Measurements from ENCODE around the gene FBXL15.

FBXL15 gene

GRCh38 chr10:102407425-102408130 lies 13.1 kb upstream of the FBXL15 start:
- H3K36me3 ChIP-seq (ENCODE audit: control insufficient read depth, insufficient read depth, low read length), result no peaks in the 10 kb centered on the region
- peaks cover 32% of the 10 kb centered on the region for H3K27me3 ChIP-seq (ENCODE audit: insufficient read depth, low read length, poor library complexity)

GRCh38 chr10:102408131-102408727 lies 12.4 kb upstream of the FBXL15 start:
- Histone ChIP-seq H3K27me3 (ENCODE audit: insufficient read depth, low read length, poor library complexity) (peaks cover 32% of the 10 kb centered on the region), H2BK15ac (replicated peaks; ENCODE audit: low read depth) (no peak overlapping the region), H2BK120ac (ENCODE audit: low read depth, low read length) (no peak overlapping the region), H3K79me1 (ENCODE audit: low read length) (no peaks in the 10 kb centered on the region), H2BK5ac (ENCODE audit: low read length) (no peak overlapping the region), H3K27ac (ENCODE audit: low read depth, low read length) (no peak overlapping the region), H3K23ac (ENCODE audit: low read length) (no peak overlapping the region), H3K79me2 (ENCODE audit: control insufficient read depth, insufficient read depth, low read length) (no peaks in the 10 kb centered on the region), H3K36me3 (ENCODE audit: control insufficient read depth, insufficient read depth, low read length) (no peaks in the 10 kb centered on the region), H4K8ac (ENCODE audit: low read depth, low read length) (no peak overlapping the region), H3K9ac (ENCODE audit: low read length) (no peak overlapping the region), H2AK5ac (ENCODE audit: low read length) (no peak overlapping the region), H3K4me2 (ENCODE audit: low read length) (no peak overlapping the region), H3K4me3 (ENCODE audit: low read length) (no peak overlapping the region), H3K4me1 (ENCODE audit: control insufficient read depth, low read depth, low read length) (no peaks in the 10 kb centered on the region), H4K5ac (ENCODE audit: low read length) (no peak overlapping the region), H3K56ac (ENCODE audit: low read length) (no peak overlapping the region), H3K4ac (ENCODE audit: low read depth, low read length) (no peak overlapping the region), H3K18ac (ENCODE audit: low read length) (no peak overlapping the region)
- WGBS (ENCODE audit: extremely low coverage, insufficient coverage, low lambda C conversion rate), result no CpG with 5 or more reads among the region's 14 CpGs
- no peak for DNase-seq

More at GRCh38 chr10:102407425-102408130, 13.1 kb upstream of the FBXL15 start:
- no peak overlapping the region for H3K4ac ChIP-seq (ENCODE audit: low read depth, low read length)
- H2BK5ac ChIP-seq (ENCODE audit: low read length), result no peak overlapping the region
- no peaks in the 10 kb centered on the region for H3K79me1 ChIP-seq (ENCODE audit: low read length)
- no peak overlapping the region for H2AK5ac ChIP-seq (ENCODE audit: low read length)
- no peak overlapping the region for H3K18ac ChIP-seq (ENCODE audit: low read length)
- H2BK15ac ChIP-seq (replicated peaks; ENCODE audit: low read depth), result no peak overlapping the region
- H3K4me1 ChIP-seq (ENCODE audit: control insufficient read depth, low read depth, low read length), result no peaks in the 10 kb centered on the region
- no peak overlapping the region for H4K8ac ChIP-seq (ENCODE audit: low read depth, low read length)
- H3K4me2 ChIP-seq (ENCODE audit: low read length), result no peak overlapping the region
- H3K23ac ChIP-seq (ENCODE audit: low read length), result no peak overlapping the region
- DNase-seq, result no peak
- no peak overlapping the region for H3K56ac ChIP-seq (ENCODE audit: low read length)
- no peak overlapping the region for H4K5ac ChIP-seq (ENCODE audit: low read length)
- H3K9ac ChIP-seq (ENCODE audit: low read length), result no peak overlapping the region
- no CpG with 5 or more reads among the region's 13 CpGs for WGBS (ENCODE audit: extremely low coverage, insufficient coverage, low lambda C conversion rate)
- no peak overlapping the region for H3K4me3 ChIP-seq (ENCODE audit: low read length)
- no peak overlapping the region for H3K27ac ChIP-seq (ENCODE audit: low read depth, low read length)
- no peak overlapping the region for H2BK120ac ChIP-seq (ENCODE audit: low read depth, low read length)
- no peaks in the 10 kb centered on the region for H3K79me2 ChIP-seq (ENCODE audit: control insufficient read depth, insufficient read depth, low read length)

GRCh38 chr10:102408728-102409603 lies 11.7 kb upstream of the FBXL15 start:
- Histone ChIP-seq H3K27ac (ENCODE audit: low read depth, low read length) (no peak overlapping the region), H3K27me3 (ENCODE audit: insufficient read depth, low read length, poor library complexity) (peaks cover 32% of the 10 kb centered on the region), H4K5ac (ENCODE audit: low read length) (no peak overlapping the region), H3K4ac (ENCODE audit: low read depth, low read length) (no peak overlapping the region), H2BK5ac (ENCODE audit: low read length) (no peak overlapping the region), H3K36me3 (ENCODE audit: control insufficient read depth, insufficient read depth, low read length) (no peaks in the 10 kb centered on the region), H3K79me2 (ENCODE audit: control insufficient read depth, insufficient read depth, low read length) (no peaks in the 10 kb centered on the region), H3K4me2 (ENCODE audit: low read length) (peak overlapping the region; percentile 64), H3K4me3 (ENCODE audit: low read length) (peak overlapping the region; percentile 8), H3K4me1 (ENCODE audit: control insufficient read depth, low read depth, low read length) (no peaks in the 10 kb centered on the region), H2BK15ac (replicated peaks; ENCODE audit: low read depth) (no peak overlapping the region), H4K8ac (ENCODE audit: low read depth, low read length) (no peak overlapping the region), H2BK120ac (ENCODE audit: low read depth, low read length) (no peak overlapping the region), H2AK5ac (ENCODE audit: low read length) (no peak overlapping the region), H3K56ac (ENCODE audit: low read length) (peak overlapping the region; percentile 78), H3K79me1 (ENCODE audit: low read length) (no peaks in the 10 kb centered on the region), H3K9ac (ENCODE audit: low read length) (peak overlapping the region; percentile 41), H3K23ac (ENCODE audit: low read length) (no peak overlapping the region), H3K18ac (ENCODE audit: low read length) (no peak overlapping the region)
- WGBS (ENCODE audit: extremely low coverage, insufficient coverage, low lambda C conversion rate), result no CpG with 5 or more reads among the region's 103 CpGs
- peak; percentile 25 for DNase-seq

GRCh38 chr10:102409604-102410428 lies 10.8 kb upstream of the FBXL15 start:
- no CpG with 5 or more reads among the region's 24 CpGs for WGBS (ENCODE audit: extremely low coverage, insufficient coverage, low lambda C conversion rate)
- Histone ChIP-seq H3K27me3 (ENCODE audit: insufficient read depth, low read length, poor library complexity) (peaks cover 32% of the 10 kb centered on the region), H3K27ac (ENCODE audit: low read depth, low read length) (no peak overlapping the region)

GRCh38 chr10:102410429-102411073 lies 10.1 kb upstream of the FBXL15 start:
- no peak overlapping the region for H2BK5ac ChIP-seq (ENCODE audit: low read length)
- H2AK5ac ChIP-seq (ENCODE audit: low read length), result no peak overlapping the region
- no peak overlapping the region for H2BK120ac ChIP-seq (ENCODE audit: low read depth, low read length)
- peak overlapping the region; percentile 54 for H3K56ac ChIP-seq (ENCODE audit: low read length)
- no peak overlapping the region for H3K4ac ChIP-seq (ENCODE audit: low read depth, low read length)
- H3K79me1 ChIP-seq (ENCODE audit: low read length), result no peaks in the 10 kb centered on the region
- H3K4me1 ChIP-seq (ENCODE audit: control insufficient read depth, low read depth, low read length), result no peaks in the 10 kb centered on the region
- H4K5ac ChIP-seq (ENCODE audit: low read length), result no peak overlapping the region
- H2BK15ac ChIP-seq (replicated peaks; ENCODE audit: low read depth), result no peak overlapping the region
- peak overlapping the region; percentile 25 for H3K4me2 ChIP-seq (ENCODE audit: low read length)
- no peaks in the 10 kb centered on the region for H3K79me2 ChIP-seq (ENCODE audit: control insufficient read depth, insufficient read depth, low read length)
- H4K8ac ChIP-seq (ENCODE audit: low read depth, low read length), result no peak overlapping the region
- no peak overlapping the region for H3K27ac ChIP-seq (ENCODE audit: low read depth, low read length)
- H3K36me3 ChIP-seq (ENCODE audit: control insufficient read depth, insufficient read depth, low read length), result no peaks in the 10 kb centered on the region
- WGBS (ENCODE audit: extremely low coverage, insufficient coverage, low lambda C conversion rate), result no CpG with 5 or more reads among the region's 48 CpGs
- H3K18ac ChIP-seq (ENCODE audit: low read length), result no peak overlapping the region
- H3K23ac ChIP-seq (ENCODE audit: low read length), result peak overlapping the region; percentile 11
- H3K4me3 ChIP-seq (ENCODE audit: low read length), result no peak overlapping the region
- H3K27me3 ChIP-seq (ENCODE audit: insufficient read depth, low read length, poor library complexity), result peaks cover 32% of the 10 kb centered on the region
- peak overlapping the region; percentile 48 for H3K9ac ChIP-seq (ENCODE audit: low read length)
- DNase-seq, result no peak

More at GRCh38 chr10:102409604-102410428, 10.8 kb upstream of the FBXL15 start:
- Histone ChIP-seq H3K4me1 (ENCODE audit: control insufficient read depth, low read depth, low read length) (no peaks in the 10 kb centered on the region), H3K56ac (ENCODE audit: low read length) (peak overlapping the region; percentile 54), H3K18ac (ENCODE audit: low read length) (no peak overlapping the region), H2BK120ac (ENCODE audit: low read depth, low read length) (no peak overlapping the region), H2BK5ac (ENCODE audit: low read length) (no peak overlapping the region), H3K9ac (ENCODE audit: low read length) (peak overlapping the region; percentile 48), H3K4ac (ENCODE audit: low read depth, low read length) (no peak overlapping the region), H4K8ac (ENCODE audit: low read depth, low read length) (no peak overlapping the region), H2BK15ac (replicated peaks; ENCODE audit: low read depth) (no peak overlapping the region), H3K79me2 (ENCODE audit: control insufficient read depth, insufficient read depth, low read length) (no peaks in the 10 kb centered on the region), H3K23ac (ENCODE audit: low read length) (peak overlapping the region; percentile 11), H3K79me1 (ENCODE audit: low read length) (no peaks in the 10 kb centered on the region), H3K4me3 (ENCODE audit: low read length) (no peak overlapping the region), H2AK5ac (ENCODE audit: low read length) (no peak overlapping the region), H3K4me2 (ENCODE audit: low read length) (peak overlapping the region; percentile 36), H3K36me3 (ENCODE audit: control insufficient read depth, insufficient read depth, low read length) (no peaks in the 10 kb centered on the region), H4K5ac (ENCODE audit: low read length) (no peak overlapping the region)
- DNase-seq, result no peak
